HG03196 (cell line): ENCODE data around the gene SLC26A2.
A peak's percentile ranks its signal among the peaks of the same experiment; 100 is the strongest.

Experiments
- ATAC-seq: cut with Tn5 transposase; IDR thresholded peaks from one replicate; pipeline ENCODE4 v1.9.1; 2021; ENCODE audit not compliant: unreplicated experiment

SLC26A2 gene

DNA sequence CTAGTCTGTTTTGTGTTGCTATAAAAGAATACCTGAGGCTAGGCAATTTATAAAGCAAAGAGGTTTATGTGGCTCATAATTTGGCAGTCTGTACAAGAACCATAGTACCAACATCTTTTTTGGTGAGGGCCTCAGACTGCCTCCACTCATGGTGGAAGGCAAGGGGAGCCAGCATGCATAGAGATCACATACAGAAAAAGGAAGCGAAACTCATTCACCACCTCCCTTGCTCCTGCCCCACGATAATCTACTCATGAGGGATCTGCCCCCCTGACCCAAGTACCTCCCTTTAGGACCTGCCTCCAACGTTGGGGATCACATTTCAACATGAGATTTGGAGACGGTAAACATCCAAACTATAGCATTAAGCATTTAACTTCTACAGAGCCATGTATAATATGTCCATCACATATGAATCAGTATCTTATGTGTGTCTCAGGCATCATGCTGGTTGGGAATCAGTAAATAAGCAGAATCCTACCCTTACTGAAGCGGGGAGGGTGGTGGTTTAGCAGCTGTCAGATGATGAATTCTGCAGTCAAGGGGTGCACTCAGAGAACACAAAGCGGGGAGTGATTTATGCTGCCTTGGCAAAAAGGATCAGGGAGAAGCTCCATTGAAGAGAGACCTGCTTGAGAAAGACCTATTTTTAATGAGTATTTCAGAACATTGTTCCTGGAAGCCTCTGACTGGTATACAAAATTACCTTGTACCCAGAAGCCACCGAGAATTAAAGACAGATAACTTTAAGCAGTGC is 74.8 kb downstream of the SLC26A2 start:
- ATAC-seq, result peak; percentile 83

DNA sequence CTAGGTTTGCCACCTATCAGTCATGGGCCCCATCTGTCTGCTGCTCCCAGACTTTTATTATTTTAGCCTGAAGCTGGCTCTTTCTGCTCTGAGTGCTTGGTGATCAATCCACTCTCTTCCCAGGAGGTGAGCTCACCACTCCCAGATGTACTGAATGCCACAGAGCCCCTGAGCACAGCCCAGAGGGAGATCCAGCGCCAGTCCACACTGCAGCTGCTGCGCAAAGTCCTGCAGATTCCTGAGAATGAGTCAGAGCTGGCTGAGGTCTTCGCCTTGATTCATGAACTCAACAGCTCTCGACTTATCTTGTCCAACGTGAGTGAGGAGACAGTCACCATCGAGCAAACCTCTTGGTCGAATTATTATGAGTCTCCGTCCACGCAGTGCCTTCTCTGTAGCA is 76.0 kb downstream of the SLC26A2 start:
- no peak for ATAC-seq
